ENCODE results near the gene FOXE3.

The FOXE3 gene

GRCh38 chr1:47405697-47406096, 10.4 kb upstream of the FOXE3 start:
- no peak for DNase-seq (ENCODE audit: low read depth)

DNA sequence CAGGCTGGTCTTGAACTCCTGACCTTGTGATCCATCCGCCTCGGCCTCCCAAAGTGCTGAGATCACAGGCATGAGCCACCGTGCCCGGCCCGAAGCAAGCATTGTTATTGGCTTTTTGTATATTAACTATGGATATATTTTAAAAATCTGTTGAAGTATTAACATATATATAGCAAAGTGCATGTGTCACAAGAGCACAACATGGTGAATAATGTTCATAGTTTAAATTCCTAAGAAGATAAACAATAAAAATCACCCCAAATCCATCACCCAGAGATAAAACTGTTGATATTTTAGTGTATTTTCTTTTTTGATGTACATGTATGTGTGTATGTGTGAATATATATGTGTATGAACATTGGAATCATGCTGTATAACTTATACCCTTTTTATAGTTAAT, 9.1 kb upstream of the FOXE3 start:
- DNase-seq (ENCODE audit: low read depth) = no peak

- no peak for DNase-seq (ENCODE audit: low read depth)
Measured at GRCh38 chr1:47407481-47407880, 8.6 kb upstream of the FOXE3 start.

DNA sequence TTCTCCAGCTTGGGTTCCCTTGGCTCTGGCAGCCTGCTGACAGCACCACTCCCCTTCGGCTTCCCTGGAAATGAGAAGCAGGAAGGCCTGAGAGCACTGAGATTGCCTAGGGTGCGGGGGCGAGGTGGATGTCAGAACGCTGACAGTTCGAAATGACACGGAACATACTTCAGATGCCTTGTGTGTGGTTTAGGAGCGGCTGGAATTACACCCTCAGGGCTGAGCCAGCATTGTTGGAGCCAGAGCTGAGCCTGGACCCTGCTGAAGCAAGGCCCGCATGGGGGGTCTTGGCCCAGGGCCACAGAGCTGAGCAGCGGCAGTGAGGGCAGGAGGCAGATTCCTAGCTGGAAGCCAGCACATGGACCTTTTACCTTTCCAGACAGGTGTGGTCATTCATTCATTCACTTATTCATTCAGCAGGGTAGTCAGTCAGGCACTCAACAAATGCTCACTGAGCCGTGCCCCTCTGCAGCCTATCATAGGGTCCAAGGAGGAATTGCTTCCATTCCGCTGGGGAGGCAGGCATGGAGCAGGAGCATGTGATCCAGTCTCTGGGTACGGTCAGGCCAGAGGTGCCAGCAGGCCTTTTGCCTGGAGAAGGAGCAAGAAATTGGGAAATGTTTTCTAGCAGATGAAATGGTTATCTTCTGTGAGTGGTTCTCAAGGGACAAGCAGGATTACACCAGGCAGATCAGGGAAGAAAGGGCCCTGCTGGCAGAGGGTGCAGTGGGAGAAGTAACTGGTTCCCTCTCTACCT, 6.6 kb upstream of the FOXE3 start:
- no peak for DNase-seq (ENCODE audit: low read depth)

DNA sequence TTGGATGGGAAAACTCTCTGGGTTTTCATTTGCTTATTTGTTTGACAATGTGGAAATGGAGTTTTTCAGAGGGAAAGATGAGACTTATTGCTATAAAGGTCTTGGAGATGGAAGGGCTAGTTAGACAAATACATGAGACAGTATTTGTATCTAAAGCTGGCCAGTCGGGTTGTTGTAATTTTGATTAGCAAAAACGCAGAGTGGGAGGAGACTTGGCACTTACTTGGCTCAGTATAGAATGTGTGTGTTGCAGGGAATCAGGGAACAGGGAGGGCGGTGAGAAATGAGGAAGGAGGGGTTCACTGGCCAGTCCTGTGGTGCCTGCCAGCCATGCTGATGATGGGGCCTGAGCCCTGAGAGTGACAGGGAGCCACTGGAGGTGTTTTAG, 6.0 kb upstream of the FOXE3 start:
- no peak for DNase-seq (ENCODE audit: low read depth)

DNA sequence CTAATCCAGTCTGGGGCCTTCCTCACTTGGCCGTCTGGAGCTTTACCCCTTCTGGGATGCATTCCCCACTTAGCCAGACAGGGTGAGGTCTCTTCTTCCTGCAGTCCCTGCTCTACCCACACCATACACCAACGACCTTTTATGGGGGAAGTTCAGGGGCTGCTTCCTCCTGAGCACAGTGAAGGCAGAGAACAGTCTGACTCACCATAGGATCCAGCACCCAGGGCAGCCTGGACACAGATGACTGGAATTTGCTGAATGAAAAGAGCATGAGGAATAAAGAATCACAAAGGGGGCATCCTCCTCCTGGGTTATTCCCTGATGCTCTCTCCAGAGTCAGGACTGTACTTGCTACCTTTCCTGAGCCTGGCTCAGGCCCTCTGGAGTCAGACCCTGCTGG, 4.6 kb upstream of the FOXE3 start:
- no peak for DNase-seq (ENCODE audit: low read depth)

- no peak for DNase-seq (ENCODE audit: low read depth)
Measured at GRCh38 chr1:47412437-47412836, 3.6 kb upstream of the FOXE3 start.

DNA sequence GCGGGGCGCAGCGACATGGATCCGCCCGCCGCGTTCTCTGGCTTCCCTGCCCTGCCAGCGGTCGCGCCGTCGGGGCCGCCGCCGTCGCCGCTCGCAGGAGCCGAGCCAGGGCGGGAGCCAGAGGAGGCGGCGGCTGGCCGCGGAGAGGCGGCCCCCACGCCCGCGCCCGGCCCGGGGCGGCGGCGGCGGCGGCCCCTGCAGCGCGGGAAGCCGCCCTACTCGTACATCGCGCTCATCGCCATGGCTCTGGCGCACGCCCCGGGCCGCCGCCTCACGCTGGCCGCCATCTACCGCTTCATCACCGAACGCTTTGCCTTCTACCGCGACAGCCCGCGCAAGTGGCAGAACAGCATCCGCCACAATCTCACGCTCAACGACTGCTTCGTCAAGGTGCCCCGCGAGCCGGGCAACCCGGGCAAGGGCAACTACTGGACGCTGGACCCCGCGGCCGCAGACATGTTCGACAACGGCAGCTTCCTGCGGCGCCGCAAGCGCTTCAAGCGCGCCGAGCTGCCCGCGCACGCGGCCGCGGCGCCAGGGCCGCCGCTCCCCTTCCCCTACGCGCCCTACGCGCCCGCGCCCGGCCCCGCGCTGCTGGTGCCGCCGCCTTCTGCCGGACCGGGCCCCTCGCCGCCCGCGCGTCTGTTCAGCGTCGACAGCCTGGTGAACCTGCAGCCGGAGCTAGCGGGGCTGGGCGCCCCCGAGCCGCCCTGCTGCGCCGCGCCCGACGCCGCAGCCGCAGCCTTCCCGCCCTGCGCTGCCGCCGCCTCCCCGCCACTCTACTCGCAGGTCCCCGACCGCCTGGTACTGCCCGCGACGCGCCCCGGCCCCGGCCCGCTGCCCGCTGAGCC, 459 bp downstream of the FOXE3 start:
- DNase-seq (ENCODE audit: low read depth) = no peak

GRCh38 chr1:47417170-47418044, 1.3 kb downstream of the FOXE3 start:
- DNase-seq (ENCODE audit: low read depth) = no peak

DNA sequence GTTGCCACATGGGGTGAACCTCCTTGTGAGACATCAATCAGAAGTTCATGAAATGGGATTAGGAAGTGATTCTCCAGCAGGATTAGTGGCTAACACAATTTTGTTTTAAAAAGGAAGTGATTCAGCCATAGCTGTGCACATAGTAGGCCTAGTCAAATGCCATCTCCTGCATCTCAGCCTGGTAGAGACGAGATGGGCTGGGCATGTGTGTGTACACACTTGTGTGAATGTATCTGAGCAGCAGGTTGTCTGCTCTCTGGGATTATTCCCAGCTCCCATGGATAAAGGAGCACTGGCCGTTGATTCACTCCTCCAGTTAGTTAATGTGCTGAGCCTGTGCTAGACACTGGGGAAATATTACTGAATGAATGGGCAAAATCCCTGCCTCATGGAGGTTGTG, 2.0 kb downstream of the FOXE3 start:
- no peak for DNase-seq (ENCODE audit: low read depth)

GRCh38 chr1:47418681-47419325, 2.7 kb downstream of the FOXE3 start:
- DNase-seq (ENCODE audit: low read depth) = no peak

GRCh38 chr1:47420547-47420946, 4.5 kb downstream of the FOXE3 start:
- DNase-seq (ENCODE audit: low read depth) = no peak

DNA sequence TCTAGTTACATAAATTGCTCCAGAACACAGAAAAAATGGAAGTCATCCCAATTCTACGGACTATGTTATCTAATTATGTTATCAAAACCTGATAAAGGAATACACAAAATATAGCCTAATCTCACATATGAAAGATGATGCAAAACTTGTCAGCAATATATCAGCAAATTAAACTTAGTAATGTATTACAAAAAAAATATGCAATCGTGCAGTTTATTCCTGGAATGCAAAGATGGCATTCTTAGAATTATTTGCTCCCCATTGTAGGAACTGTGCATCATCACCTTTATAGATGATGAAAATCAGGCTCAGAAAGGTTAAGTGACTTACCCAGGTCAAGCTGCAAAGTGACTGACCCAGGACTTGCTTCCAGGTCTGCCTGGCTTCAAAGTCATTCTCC, 7.8 kb downstream of the FOXE3 start:
- no peak for DNase-seq (ENCODE audit: low read depth)

GRCh38 chr1:47424336-47424982, 8.4 kb downstream of the FOXE3 start:
- no peak for DNase-seq (ENCODE audit: low read depth)

DNA sequence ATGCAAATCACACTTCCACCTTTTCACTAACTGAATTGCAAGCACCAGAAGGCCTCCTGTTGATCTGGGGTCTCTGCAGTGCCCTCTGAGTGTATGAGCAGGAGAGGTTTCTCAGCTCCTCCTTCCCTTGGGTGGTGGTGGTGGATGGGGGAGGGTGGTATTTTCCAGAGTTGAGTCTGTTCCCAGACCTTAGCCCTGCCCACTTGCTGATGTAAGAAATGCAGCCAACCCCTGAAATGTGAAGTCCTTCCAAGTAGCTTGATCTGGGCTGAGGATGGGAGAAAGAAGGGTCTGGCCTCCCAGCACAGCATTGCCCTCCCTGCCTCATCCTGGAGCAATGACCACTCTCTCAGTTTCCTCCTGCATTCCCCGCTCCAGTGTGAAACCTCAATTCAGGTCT, 15.4 kb downstream of the FOXE3 start:
- DNase-seq (ENCODE audit: low read depth) = no peak

- no peak for DNase-seq (ENCODE audit: low read depth)
Measured at GRCh38 chr1:47432071-47433036, 16.3 kb downstream of the FOXE3 start.

DNA sequence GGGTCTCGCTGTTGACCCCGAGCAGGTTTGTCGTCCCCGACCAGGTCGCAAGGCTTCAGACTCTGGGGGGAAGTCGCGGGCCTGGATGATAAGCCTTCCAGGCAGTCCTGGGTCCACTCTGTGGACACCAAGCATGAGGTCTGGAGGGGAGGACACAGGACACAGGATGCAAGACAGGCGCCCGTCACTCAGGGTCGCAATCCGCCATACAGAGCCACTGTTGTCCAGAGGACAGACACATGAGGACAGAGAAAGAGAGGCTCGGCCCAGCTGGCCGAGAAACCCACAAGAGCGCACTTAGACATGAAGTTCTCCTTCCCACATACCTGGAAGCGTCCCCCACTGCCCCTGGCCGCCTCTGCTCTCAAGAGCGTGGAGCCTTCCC, 16.9 kb downstream of the FOXE3 start:
- no peak for DNase-seq (ENCODE audit: low read depth)

- DNase-seq (ENCODE audit: low read depth) = no peak
Measured at GRCh38 chr1:47433477-47434050, 17.5 kb downstream of the FOXE3 start.

DNA sequence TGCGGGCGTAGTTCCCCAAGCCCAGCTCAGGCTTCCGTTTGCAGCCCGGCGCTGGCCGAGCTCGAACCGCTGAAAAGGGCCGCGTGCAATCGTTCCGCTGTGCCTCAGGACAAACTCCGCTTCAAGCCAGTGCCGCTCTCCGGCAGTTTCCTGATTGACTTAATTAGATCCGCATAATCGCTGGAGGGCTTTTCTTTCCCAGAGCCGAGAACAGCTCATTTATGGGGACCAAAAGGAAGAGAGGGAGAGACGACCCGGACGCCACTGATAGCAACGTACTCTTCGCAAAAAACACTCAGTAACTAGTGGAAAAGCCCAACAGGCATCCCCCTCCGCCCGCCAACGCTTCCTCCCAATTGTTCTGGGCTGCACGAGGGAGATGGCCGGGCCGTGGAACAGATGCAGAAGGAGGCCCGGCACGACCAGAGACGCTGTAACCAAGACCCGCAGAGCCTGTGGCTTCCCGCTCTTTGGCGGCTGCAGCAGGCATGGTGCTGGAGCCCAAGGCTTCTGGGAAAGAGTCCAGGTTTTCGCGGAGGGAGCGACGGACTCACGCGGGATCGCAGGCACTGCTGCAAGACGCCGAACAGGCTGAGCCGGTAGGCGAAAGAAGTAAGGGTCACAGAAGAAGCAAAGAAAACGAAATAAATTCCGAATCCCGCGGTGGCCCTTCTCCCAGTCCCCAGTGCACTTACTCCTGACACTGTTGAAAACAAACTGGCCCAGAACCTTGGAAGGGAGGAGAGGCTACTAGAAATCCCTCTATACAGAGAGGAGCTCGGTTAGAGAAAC, 18.2 kb downstream of the FOXE3 start:
- no peak for DNase-seq (ENCODE audit: low read depth)

Measured in stimulated activated CD8-positive, alpha-beta memory T cell treated with anti-CD3 and anti-CD28 coated beads, Interleukin-15, amount 100 ng/mL, for 24 hours (primary cell).